ENCODE data around the gene ETV4.

GRCh38 chr17:43515656-43516055 is 30.5 kb downstream of the ETV4 start:
- TF ChIP-seq CTCF (IDR thresholded peaks at IDR 0.05) (no peak), POLR2A (IDR thresholded peaks at IDR 0.05) (no peak), POLR2AphosphoS5 (IDR thresholded peaks at IDR 0.05) (no peak)

Data from upper lobe of left lung (tissue), 4 donors.